ENCODE measurements around the gene CCNYL1.
A peak's percentile ranks its signal among the peaks of the same experiment; 100 is the strongest.
"Not testable (repeated sequence)": the region's sequence is repeated elsewhere in the genome, so short reads cannot be mapped to it uniquely, and the experiment has no call there.

The CCNYL1 gene

GRCh38 chr2:207735513-207735859, 24.0 kb downstream of the CCNYL1 start:
- DNase-seq: not testable (repeated sequence)

GRCh38 chr2:207743514-207743913, 32.1 kb downstream of the CCNYL1 start:
- no peak for DNase-seq

GRCh38 chr2:207744050-207744449, 32.6 kb downstream of the CCNYL1 start:
- DNase-seq: no peak

GRCh38 chr2:207744451-207744850, 33.0 kb downstream of the CCNYL1 start:
- no peak for DNase-seq

DNA sequence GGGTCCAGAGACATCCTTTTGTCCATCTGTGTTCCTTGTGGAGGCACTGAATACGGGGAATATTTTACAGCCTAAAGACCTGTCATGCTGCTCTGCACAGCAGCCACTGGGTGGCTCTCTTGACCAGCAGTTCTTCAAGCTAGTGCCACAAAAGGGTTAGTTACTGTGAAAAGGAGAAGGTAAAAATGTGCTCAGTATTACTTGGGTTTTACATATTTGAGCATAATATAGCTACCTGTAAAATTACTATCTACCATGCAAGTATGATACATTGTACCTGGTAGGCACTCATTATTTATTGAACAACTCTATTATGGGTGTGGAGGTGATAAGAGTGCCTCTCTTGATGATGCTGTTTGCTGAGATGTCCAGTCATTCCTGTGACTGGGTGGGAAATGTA, 34.7 kb downstream of the CCNYL1 start:
- DNase-seq: peak; percentile 12

DNA sequence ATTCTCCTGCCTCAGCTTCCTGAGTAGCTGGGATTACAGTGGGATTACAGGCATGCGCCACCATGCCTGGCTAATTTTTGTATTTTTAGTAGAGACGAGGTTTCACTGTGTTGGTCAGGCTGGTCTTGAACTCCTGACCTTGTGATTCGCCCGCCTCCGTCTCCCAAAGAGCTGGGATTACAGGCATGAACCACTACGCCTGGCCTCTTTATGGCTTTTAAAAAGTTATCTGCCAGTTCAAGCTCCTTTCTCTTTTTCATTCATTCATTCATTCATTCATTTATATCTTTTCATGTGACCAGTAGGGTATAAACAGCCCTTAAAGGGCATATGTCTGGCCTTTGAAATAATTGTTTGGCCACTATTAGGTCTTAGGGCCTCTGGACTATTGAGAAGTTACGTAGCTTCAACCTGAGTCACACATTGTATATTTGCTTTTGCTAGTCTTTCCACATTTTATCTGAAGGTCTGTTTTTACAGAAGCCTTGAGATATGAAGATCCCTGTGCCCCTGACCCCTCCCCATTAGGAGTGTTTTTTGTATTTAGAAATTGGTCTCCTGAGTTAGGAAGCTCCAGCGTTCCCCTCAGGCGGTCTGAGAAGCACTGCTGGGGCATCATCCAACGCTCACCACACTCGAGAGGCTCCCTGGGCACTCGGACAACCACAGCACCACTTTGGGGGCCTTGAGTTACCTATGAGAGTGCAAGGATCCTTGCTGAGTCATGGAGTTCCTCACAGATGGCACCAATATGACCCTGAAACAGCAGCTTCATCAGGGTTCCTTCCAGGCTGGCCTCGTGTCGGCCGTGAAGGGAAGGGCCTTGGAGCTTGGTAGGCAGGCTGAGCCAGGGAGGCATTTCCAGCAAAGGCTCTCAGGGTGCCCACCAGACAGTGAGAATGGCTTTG, 36.5 kb downstream of the CCNYL1 start:
- no peak for DNase-seq

- no peak for DNase-seq
Observed at GRCh38 chr2:207748993-207749392, 37.6 kb downstream of the CCNYL1 start.

GRCh38 chr2:207749873-207750272, 38.4 kb downstream of the CCNYL1 start:
- no peak for DNase-seq

GRCh38 chr2:207750345-207750744, 38.9 kb downstream of the CCNYL1 start:
- DNase-seq: no peak

DNA sequence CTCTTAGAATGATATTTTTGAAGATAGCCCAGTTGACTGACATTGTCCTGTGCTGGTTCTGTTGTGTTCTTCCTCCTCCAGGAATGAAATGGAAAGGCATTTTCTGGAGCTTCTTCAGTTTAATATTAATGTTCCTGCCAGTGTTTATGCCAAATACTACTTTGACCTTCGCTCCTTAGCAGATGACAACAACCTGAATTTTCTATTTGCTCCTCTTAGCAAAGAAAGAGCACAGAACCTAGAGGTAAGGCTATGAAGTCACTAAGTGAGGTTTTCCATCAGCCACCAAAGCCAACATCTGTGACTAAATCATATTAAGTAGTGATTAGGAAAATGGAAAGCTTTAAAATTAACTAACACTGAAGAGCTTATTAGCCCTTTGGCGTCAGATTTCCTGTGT, 39.4 kb downstream of the CCNYL1 start:
- no peak for DNase-seq

DNA sequence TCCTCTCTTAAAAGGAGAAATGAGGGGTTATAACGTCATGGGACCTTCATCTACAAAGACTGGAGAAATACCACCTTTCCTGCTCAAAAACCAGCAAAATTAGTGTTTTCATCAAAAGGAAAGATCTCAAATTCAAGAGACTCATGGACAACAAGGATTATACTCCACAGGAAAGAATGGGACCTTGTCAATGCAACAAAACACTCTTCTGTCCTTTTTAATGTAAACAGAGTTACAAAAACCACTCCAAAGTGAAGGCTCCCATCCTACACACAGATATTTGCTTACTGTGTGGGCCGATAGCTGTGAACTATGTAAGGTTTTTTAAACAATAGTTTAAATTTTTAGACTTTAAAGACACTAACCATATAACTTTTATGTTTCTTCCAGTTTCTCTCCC, 42.2 kb downstream of the CCNYL1 start:
- not testable (repeated sequence) for DNase-seq

DNA sequence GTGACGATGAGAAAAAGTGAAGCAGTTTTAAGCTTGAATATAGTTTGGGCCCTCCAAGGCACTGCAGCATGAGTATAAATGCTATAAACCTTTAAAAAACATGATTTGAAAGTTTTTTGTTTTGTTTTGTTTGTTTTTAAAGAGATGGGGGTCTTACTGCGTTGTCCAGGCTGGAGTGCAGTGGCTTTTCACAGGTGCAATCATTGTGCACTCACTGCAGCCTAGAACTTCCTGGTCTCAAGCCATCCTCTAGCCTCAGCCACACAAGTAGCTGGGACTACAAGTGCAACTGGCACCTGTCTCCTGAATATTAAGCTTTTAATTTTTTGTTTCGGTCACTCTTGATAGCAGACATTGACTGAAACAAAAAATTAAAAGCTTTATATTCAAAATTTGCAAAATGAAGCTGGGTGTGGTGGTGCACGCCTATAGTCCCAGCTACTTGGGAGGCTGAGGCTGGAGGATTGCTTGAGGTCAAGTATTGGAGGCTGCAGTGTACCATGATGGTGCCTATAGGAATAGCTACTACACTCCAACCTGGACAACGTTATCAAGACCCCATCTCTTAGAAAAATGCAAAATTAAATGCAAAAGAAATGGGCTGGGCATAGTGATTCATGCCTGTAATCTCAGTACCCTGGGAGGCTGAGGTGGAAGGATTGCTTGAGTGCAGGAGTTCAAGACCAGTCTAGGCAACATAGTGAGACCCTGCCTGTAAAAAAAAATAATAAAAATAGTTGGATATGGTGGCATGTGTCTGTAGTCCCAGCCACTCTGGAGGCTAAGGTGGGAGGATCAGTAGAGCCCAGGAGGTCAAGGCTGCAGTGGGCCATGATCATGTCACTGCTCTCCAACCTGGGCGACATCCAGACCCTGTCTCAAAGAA, 43.3 kb downstream of the CCNYL1 start:
- no peak for DNase-seq

- DNase-seq: no peak
Observed at GRCh38 chr2:207758025-207758424, 46.6 kb downstream of the CCNYL1 start.

- DNase-seq: no peak
Observed at GRCh38 chr2:207759890-207760289, 48.5 kb downstream of the CCNYL1 start.

GRCh38 chr2:207760453-207760852, 49.0 kb downstream of the CCNYL1 start:
- no peak for DNase-seq

GRCh38 chr2:207761426-207761825, 50.0 kb downstream of the CCNYL1 start:
- not testable (repeated sequence) for DNase-seq

- DNase-seq: no peak
Observed at GRCh38 chr2:207762146-207762545, 50.7 kb downstream of the CCNYL1 start.

DNA sequence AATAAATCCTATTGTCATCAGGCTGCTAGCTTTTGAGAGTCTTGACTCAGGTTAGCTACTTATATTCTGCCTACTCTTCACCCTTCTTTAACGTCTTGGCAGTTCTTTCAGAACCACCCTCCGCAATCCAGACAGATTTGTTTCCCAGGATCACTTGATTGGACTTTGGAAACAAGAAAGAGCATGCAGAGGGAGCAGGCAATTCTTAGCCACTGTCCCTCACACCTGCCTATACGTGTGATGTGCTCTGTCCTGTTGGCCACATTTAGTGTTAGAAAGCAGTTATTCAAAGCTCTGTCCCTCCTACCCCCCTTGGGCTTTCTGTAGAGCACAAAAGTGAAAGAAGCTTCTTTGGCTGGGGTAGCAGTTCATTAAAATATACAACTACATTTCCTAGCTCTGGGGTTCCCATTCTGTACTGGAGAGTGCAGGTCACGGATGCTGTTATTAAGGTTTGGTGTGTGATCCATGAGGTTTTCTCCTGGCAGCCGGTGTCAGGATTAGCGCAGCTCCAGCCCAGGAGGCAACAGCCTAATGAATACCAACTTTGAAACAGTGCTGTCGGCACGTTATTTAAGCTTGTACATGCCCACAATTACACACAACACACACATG, 52.0 kb downstream of the CCNYL1 start:
- DNase-seq: no peak

DNA sequence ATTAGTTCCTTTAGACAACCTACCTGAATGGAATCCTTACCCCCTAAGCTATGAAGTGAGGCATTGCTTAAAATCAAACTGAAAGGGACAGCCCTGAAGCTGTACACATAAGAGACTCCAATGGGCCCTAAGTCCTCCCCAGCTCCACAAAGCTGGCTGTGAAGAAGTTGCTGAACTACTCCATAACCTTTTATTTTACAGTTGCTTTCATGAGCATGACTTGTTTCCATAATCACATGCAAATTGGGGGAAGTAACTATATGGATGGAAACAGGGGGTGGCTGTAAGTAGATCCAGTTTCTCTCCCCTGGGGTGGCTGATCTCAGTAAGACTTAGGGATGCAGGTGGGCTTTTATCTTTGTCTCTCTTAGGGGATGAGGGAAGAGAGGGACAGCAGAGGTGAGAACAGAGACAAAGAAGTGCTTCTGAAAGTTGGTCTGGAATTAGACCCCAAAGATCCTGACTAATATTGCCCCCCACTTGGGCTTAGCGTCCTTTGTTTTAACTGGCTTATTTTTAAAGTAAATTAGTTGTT, 52.7 kb downstream of the CCNYL1 start:
- DNase-seq: no peak

DNA sequence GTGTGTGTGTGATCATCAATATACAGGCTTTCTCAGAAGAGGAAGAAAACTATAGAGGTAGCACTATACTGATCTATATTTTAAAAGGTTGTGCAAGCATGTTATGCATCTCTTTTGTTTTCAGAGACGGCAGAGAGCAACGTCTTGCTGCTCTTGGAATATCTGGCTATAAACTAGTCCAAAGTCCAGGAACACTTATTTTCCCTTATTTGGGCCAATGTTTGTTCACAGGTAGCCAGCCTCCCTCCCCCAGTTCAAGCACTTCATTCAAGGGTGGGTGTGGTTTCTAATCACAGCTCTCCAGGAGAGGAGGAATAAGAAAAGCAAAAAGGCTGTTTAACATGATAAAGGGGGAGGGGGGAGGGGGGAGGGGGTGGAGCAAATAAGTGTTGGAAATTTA, 54.1 kb downstream of the CCNYL1 start:
- DNase-seq: no peak

DNA sequence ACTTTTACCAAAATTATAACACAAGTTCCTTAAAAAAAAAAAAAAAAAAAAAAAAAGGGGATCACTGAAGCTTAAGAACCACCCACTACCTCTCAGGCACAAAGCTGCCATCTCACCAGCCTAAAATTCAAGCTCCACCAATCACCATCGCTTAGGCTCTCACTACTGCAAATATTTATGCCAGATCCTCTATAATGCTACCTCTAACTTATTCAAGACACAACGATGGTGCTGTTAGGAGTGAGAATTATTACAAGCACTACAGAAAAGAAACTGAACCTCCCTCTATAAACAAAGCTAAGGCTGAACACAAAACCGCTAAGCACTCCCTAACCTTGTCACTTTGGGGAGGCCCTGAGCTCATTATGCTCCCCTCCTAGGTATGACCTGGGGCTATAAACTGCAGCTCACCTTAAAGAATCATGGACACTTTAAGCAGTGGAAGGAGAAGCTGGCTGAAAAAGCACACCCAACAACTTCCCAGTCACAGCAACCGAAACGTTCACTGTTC, 54.7 kb downstream of the CCNYL1 start:
- no peak for DNase-seq

DNA sequence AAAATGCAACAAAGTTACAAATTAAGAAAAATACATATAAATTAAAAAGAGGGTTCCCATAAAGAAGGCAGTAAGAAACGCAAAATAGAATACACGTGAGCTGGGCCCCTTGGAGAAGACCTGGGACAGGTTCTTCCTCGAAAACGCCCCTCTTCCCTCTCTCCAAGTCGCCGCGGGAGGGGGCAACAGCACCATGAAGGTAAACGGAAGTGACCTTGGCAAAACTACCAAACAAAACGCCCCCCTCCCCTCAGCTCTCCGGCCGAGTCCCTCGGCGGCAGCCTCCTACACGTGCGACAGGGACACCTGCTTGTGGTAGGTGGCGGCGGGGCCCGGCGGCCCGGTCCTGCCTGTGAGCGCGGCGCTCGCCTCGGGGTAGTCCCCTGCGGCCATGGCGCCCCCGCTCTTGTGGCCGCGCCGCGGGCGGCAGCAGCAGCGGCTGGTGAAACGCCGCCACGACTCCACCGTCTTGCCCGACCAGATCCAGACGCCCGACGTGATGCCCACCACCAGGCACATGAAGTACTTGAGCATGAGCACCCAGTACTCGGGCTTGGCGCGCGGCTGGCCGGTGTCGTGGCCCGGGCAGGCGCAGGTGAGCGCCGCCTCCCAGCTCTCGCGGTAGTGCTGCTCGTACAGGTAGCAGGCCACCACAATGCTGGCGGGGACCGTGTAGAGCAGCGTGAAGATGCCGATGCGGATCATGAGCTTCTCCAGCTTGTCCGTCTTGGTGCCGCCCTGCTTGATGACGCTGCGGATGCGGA, 55.4 kb downstream of the CCNYL1 start:
- no peak for DNase-seq

Measured in T-helper 9 cell (primary cell).